Hindlimb muscle (tissue), 1 donor: Measurements from ENCODE around the gene CYP39A1. TPM values are rescaled to one million over a fixed set of nuclear protein-coding genes. Genes with fewer than 3 reads are reported as not detected.

ENCODE experiments used
- DNase-seq: peaks from one replicate; pipeline ENCODE4 v3.0.0-alpha.2; 2013
- polyA plus RNA-seq: library from polyadenylated mRNA; unstranded; fragments of 120-200 nt; gene quantifications from one replicate; pipeline ENCODE4 v1.2.1, GENCODE V29; 2013; ENCODE audit not compliant: insufficient read length

The CYP39A1 gene, protein sequence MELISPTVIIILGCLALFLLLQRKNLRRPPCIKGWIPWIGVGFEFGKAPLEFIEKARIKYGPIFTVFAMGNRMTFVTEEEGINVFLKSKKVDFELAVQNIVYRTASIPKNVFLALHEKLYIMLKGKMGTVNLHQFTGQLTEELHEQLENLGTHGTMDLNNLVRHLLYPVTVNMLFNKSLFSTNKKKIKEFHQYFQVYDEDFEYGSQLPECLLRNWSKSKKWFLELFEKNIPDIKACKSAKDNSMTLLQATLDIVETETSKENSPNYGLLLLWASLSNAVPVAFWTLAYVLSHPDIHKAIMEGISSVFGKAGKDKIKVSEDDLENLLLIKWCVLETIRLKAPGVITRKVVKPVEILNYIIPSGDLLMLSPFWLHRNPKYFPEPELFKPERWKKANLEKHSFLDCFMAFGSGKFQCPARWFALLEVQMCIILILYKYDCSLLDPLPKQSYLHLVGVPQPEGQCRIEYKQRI
- 1.5 TPM for polyA plus RNA-seq

DNA sequence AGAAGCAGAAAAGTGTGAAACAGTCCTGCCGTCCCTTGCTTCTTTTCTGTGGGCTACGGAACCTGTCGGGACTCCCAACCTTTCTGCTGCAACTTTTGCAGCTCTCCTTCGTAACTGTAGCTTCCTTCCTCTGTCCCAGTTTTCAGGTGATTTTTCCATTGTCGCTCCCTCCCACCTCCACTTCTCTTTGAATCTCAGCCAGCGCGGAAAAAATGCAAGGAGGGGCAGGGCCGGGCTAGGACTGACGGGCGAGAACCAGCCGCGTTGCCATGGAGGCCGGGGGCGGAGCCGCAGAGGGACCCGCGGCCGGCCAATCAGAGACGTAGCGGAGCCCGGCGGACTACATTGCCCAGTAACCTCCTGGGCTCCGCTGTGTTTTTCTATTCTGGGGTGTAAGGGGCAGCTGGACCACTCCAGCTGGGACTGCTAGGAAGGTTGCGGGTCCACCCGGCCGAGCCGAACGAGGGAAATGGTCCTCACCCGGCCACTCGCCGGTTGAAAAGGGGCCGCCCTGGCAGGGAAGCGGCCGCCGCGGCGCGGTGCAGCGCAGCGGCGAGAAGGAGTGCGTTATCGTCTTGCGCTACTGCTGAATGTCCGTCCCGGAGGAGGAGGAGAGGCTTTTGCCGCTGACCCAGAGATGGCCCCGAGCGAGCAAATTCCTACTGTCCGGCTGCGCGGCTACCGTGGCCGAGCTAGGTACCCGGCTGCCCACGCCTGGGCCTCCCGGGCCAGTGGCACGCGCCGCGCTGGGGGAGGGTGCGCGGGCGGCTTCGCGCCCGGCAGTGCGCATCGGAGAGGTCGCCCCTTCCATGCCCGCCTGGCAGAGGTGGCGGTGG lies at the start of gene CYP39A1, which contains the start of gene SLC25A27:
CYP39A1 (minus strand) TSS at position 216 of the 836 bp plus-strand sequence. CDS start 236 bp downstream, outside the sequence.
SLC25A27 (plus strand) TSS at position 373 of the 836 bp plus-strand sequence; CDS start at position 591, 218 bp downstream.
- DNase-seq: peak; percentile 92

DNA sequence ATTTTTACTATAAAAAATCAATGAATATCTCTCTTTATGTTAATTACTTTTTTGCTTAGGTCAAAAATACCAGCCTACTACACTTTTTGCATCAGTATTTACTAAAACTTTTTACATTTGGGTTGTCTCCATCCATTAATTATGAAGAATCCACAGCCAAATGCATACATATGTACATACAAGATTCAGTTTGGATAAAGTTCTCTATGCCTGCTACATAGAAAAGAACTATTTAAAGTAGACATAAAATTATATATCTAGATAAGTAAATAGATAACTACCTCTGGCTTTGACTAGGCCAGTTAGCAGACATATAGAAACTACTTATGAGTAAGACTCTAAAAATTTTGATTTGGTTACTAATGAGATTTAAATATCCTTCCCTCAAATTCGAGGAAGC lies 47.4 kb upstream of the CYP39A1 start:
- no peak for DNase-seq

DNA sequence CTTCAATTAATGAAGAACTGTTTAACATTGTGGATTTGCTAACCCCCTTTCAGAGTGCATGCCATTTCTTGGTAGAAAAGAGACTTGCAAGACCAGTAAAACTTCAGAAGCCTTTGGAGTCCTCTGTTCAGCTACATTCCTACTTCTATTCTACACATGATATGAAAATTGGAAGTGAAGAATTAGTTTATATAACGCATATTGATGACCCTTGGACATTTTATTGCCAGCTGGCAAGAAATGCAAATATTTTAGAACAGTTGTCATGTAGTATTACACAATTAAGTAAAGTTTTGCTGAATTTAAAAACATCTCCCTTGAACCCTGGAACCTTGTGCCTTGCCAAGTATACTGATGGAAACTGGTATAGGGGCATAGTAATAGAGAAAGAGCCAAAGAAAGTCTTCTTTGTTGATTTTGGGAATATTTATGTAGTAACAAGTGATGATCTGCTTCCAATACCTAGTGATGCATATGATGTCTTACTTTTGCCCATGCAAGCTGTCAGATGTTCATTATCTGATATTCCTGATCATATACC lies 38.4 kb upstream of the CYP39A1 start:
- DNase-seq: no peak

DNA sequence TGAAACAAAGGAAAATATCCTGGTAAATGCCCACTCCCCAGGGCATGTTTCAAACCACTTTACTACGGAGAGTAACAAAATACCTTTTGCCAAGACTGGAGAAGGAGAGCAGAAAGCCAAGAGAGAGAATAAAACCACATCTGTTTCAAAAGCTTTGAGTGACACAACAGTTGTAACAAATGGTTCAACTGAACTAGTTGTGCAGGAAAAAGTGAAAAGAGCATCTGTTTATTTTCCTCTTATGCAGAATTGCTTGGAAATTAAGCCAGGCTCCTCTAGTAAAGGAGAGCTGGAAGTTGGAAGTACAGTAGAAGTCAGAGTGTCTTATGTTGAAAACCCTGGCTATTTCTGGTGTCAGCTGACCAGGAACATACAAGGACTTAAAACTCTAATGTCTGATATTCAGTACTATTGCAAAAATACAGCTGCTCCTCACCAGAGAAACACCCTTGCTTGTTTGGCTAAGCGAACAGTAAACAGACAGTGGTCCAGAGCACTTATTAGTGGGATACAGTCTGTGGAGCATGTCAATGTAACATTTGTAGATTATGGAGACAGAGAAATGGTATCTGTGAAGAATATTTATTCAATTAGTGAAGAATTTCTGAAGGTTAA lies 37.6 kb upstream of the CYP39A1 start:
- peak; percentile 12 for DNase-seq

DNA sequence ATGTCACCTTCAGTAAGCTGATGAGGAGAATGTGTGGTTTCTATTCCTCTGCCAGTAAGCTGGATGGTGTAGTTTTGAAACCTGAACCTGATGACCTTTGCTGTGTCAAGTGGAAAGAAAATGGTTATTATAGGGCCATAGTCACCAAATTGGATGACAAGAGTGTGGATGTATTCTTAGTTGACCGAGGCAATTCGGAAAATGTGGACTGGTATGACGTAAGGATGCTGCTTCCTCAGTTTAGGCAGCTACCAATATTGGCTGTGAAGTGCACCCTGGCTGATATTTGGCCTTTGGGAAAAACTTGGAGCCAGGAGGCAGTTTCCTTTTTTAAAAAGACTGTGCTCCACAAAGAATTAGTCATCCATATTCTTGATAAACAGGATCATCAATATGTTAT lies 37.0 kb upstream of the CYP39A1 start:
- no peak for DNase-seq

DNA sequence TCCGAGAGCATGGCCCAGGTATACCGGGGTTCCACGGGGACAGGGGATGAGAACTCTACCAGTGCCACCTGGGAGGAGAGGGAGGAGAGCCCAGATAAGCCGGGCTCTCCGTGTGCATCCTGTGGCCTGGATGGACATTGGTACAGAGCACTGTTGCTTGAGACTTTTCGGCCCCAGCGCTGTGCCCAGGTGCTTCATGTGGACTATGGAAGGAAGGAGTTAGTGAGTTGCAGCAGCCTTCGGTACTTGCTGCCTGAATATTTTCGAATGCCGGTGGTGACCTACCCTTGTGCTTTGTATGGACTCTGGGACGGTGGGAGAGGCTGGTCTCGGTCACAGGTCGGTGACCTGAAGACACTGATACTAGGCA lies 36.3 kb upstream of the CYP39A1 start:
- no peak for DNase-seq

DNA sequence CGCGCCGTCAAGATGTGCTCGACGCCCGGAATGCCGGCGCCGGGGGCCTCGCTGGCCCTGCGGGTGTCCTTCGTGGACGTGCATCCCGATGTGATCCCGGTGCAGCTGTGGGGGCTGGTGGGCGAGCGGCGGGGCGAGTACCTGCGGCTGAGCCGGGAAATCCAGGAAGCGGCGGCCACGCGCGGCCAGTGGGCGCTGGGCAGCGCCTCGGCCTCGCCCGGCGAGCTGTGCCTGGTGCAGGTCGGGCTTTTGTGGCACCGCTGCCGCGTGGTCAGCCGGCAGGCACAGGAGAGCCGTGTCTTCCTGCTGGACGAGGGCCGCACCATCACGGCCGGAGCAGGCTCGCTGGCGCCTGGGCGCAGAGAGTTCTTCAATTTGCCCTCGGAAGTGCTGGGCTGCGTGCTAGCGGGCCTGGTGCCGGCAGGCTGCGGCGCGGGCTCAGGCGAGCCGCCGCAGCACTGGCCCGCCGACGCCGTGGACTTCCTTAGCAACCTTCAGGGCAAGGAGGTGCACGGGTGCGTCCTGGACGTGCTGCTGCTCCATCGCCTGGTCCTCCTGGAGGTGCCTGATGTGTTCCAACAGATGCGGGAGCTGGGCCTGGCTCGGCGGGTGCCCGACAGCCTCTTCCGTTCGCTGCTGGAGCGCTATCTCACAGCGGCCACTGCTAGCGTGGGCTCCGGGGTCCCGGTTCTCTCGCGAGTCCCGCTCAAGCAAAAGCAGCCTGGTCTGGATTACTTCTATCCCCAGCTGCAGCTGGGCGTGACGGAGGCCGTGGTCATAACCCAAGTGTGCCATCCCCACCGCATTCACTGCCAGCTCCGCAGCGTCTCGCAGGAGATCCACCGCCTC lies 35.7 kb upstream of the CYP39A1 start:
- DNase-seq: no peak

DNA sequence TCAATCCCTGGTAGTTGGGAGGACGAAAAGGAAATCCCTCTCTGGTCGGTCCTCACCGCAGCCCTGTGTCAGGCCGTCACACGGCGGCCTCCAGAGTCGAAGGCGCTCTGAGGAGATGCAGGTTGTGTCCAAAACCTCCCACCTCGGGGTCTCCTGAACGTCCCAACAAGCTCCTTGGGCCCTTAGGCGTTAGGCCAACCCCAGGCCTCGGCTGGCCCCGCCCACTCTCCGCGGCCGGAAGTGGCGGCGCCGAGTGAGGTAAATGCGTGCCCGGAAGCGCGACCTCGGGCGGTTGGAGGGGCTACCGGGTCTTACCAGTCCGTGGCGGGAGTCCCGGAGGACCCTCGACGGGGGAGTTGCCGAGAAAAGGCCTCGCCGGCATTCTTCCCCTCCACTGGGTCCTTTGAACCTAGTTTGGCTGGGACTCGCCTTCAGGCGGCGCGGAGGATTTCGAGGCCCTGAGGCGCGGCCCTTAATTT lies 35.0 kb upstream of the CYP39A1 start, which contains the start of gene TDRD6:
TDRD6 (plus strand) TSS at position 267 of the 479 bp plus-strand sequence. CDS start 244 bp downstream, outside the sequence.
- no peak for DNase-seq

DNA sequence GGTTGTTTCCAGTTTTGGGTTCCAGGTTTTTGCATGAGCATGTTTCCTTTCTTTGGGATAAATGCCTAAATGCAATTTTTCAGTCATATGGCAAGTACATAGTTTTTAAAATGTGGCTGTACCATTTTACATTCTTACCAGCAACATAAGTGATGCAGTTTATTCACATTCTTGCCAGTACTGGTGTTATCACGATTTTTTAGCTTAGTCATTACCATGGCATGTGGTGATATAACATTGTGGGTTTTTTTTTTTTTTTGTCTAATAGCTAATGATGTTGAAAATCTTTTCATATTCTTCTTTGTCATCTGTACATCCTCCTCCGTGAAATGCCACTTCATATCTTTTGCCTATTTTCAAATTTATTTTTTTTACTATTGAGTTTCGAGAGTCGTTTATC lies 32.2 kb upstream of the CYP39A1 start:
- DNase-seq: no peak

DNA sequence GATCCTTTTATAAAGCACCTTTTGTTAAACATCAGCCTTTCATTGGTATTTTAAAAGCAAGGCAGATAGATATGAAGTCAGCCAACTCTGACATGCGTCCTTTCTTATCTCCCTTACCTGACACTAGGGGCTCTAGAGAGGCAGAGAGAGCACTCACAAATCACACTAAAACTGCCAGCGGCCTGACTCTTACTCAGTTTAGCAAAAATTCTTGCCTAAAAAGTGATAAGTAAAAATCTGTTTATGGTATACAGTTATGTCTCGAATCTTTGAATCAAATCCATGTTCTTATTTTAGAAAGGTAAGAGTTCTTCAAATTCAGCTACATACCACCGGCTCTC lies 24.7 kb upstream of the CYP39A1 start:
- DNase-seq: no peak

DNA sequence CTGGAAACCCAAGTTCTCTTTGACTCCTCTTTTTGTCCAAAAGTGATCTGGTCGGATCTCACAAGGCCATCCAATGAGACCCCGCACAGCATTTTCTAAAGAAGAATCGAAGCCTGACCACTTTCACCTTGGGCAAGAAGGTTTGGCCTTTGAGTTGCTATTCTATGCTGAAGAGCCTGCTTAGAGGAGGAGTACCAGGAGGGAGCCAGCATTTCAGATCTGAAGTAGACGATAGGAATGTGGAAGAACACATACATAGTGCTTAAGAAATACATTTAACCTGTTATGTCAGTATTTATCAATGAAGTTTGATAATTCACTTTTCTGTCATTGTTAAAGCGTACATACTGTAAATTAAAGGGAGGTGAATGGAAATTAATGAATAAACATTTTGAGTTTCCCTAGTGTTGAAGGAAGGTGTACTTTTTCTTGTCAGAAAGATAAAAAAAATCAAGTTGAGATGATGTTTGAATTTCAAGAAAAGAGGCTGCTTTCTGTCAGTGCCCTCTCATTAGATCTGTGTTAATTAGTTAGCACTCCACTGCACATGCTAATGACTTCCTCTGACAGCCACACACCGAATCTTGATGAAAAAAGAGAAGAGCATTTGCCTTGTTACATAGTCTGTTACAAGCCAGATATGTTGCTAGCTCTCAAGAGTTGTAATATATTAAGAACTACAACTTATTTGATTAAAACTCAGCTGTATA lies 24.1 kb upstream of the CYP39A1 start:
- DNase-seq: no peak

DNA sequence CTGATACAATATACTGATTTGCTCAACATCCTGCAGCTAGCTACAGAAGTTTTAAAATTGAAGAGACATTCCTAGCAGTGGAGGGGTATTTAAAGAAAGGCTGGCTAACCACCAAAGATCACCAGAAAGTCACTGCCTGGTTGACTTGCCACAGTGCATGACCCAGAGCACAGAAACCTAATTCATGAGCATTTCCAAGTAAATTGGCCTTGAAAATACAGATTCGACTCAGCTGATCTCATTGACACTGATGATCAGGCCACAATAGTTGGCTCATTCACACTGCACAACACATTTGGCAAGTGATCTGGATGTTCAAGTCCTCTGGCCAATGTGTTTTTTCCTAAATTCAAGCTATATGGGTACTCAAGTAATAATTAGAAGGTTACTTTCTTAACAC lies 21.8 kb upstream of the CYP39A1 start:
- no peak for DNase-seq

DNA sequence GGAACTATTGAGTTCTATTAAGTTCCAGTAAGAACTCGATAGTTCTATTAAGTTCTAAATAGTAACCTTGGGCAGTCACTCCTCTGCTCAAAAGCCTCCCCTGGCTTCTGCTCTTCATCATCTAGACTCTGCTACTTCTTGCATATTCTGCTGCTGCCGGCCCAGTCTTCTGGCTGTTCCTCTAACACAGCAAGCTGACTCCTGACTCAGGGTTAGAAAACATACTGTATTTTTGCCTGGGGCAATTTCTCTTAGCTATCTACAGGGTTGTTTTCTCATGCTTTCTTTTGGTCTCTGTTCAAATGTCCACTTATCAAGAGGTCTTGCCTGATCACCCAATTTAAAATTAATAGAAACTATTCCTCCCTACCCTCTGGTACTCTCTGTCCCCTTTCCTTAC lies 14.8 kb upstream of the CYP39A1 start:
- no peak for DNase-seq

DNA sequence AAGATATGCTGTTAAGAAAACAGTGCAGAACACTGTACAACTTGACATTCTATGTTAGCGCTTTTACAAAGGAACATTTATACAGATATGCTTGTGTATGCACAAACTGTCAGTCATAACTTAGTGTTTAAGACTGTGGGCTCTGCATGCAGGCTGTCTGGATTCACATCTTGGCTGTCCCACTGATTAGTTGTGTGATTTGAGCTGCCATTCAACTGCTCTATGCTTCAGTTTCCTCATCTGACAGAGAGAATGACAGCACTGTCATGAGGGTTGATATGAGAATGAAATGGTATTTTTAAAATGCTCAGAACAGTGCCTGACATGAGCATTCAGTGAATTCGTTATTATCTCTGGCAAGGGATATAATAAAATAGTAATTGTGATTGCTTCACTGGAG lies 8.9 kb upstream of the CYP39A1 start:
- DNase-seq: no peak

DNA sequence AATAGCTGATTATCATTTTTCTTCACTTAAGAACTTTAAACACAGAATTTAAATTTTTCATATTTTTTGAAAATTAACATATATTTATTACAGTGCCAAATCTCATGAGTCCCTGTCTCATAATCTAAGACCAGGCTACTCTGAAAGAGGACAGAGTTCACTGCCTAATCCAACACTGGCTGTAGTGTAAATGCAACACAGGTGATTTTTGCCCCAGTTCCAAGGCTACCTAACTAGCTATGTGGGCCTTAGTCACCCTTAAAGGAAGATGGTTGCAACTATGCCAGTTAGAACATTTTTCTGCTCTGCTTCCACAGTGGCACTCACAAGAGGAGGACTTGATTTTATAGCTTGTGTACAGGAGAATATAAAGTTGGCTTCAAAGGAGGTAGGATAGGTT lies 5.0 kb upstream of the CYP39A1 start:
- no peak for DNase-seq

DNA sequence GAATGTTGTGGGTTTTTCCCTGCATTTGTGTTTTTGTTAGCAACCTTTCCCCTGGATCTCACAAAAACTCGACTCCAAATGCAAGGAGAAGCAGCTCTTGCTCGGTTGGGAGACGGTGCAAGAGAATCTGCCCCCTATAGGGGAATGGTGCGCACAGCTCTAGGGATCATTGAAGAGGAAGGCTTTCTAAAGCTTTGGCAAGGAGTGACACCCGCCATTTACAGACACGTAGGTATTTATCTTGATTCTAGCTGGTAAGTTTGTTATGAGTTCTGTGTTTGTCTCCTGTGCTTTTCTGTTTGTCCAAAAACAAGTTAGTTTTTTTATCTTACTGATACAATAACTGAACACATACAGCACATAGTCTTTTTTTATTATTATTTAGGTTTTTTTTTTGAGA lies 3.2 kb upstream of the CYP39A1 start:
- DNase-seq: no peak

DNA sequence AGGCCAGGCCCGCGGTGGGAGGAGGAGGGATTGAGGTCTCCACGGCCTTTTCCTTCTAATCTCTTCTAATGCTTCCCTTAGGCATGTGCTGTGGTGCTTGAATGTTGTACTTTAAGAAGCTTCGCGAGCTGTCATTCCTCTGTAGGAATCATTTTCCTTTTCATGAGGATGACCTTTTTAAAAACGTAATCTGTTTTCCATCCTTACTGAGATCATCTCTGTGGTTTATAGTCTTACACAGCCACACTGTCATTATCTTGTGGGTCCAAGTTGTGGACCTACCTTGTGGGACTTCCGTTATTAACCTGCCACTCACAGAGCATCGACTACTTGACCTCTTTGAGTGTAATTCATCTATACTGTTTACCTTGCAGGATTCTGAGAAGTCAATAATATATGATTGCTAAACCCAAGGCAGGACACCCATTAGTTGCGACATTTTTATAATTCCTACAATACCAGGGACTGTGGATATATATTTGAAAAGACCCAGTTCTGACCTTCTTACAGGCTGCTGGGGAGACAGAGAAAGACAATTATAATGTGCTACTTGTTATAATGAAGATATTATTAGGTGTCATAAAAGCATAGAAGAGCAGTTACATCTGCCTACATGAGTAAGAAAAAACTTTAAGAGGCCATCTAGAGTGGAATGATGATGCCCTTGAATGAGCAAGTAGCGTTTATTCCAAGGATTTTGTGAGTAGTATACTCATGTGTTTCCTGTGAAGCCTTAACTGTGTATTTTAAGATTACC lies 999 bp upstream of the CYP39A1 start:
- DNase-seq: no peak

DNA sequence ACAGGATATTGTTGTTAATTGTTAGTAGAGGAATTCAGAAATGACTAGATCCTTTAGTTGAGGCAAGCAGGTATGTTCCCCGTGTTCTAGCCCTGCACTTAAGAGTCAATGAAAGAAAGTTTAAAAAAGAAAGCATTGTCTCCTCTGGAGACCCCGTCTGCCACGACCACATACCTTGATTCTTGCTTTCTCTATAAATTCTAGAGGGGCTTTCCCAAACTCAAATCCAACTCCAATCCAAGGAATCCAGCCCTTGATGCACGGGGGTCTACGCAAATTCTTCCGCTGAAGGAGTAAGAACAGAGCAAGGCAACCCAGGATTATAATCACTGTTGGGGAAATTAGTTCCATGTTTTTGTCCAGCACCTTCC lies 401 bp downstream of the CYP39A1 start:
- no peak for DNase-seq

DNA sequence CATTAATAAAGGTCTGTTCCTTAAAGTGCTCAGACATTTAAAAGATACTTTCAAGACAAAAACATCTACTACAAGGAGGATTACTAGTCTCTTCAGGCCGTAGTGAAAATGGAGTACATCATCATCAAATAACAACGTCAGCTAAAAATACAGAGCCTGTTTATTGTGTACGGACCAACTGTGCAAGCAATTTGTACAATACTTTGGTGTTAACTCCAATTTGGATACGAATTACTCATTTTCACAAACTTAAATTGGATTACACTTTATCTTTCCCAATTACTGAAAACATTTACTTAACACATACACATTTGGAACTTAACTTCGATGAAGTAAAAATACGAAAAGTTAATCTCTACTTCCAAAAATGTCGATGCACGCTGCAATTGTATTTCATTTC lies 802 bp downstream of the CYP39A1 start:
- DNase-seq: no peak

DNA sequence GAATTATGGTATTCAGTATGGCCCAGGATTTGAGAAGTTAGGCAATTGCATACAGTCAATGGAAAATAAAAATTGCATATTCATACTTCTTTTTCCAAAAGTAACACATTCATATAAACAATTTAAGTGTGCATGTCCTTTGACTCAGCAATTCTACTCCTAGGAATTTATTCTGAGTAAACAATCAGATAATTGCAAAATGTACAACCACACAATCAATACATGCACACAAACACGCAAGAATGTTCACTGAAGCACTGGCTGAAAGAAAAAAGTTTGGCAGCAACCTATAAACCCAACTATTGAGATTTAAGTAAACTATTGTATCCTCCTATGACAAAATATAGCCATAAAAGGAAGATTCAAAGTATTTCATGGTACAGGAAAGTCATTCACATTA lies 1.6 kb downstream of the CYP39A1 start:
- DNase-seq: no peak
